GM21528 (cell line): ENCODE results near the gene EVC2.

ENCODE experiments used
- ATAC-seq: cut with Tn5 transposase; IDR thresholded peaks from one replicate; pipeline ENCODE4 v1.9.1; 2021; ENCODE audit warnings: mild to moderate bottlenecking, moderate library complexity; ENCODE audit not compliant: unreplicated experiment, low FRiP score

EVC2 gene

GRCh38 chr4:5571646-5572045, 136.7 kb downstream of the EVC2 start:
- no peak for ATAC-seq

- ATAC-seq = no peak
These were observed 138.9 kb downstream of the EVC2 start for GRCh38 chr4:5569451-5569850.

- no peak for ATAC-seq
These were observed 139.4 kb downstream of the EVC2 start for GRCh38 chr4:5568931-5569330.

GRCh38 chr4:5568336-5568735, 140.0 kb downstream of the EVC2 start:
- no peak for ATAC-seq

GRCh38 chr4:5566991-5567390, 141.4 kb downstream of the EVC2 start:
- ATAC-seq = no peak

GRCh38 chr4:5566526-5566925, 141.8 kb downstream of the EVC2 start:
- ATAC-seq = no peak

- no peak for ATAC-seq
These were observed 144.5 kb downstream of the EVC2 start for GRCh38 chr4:5563856-5564255.

- no peak for ATAC-seq
These were observed 145.9 kb downstream of the EVC2 start for GRCh38 chr4:5562476-5562875.

- no peak for ATAC-seq
These were observed 147.1 kb downstream of the EVC2 start for GRCh38 chr4:5561286-5561685.

- no peak for ATAC-seq
These were observed 149.9 kb downstream of the EVC2 start for GRCh38 chr4:5558502-5558901.

GRCh38 chr4:5554376-5554775, 154.0 kb downstream of the EVC2 start:
- no peak for ATAC-seq

- ATAC-seq = no peak
These were observed 154.6 kb downstream of the EVC2 start for GRCh38 chr4:5553801-5554200.

GRCh38 chr4:5552451-5552850, 155.9 kb downstream of the EVC2 start:
- ATAC-seq = no peak

- ATAC-seq = no peak
These were observed 160.6 kb downstream of the EVC2 start for GRCh38 chr4:5547651-5548249.

- no peak for ATAC-seq
These were observed 163.1 kb downstream of the EVC2 start for GRCh38 chr4:5545271-5545670.

GRCh38 chr4:5544762-5545161, 163.6 kb downstream of the EVC2 start:
- ATAC-seq = no peak

- ATAC-seq = no peak
These were observed 164.7 kb downstream of the EVC2 start for GRCh38 chr4:5543681-5544080.

GRCh38 chr4:5541169-5541568, 167.2 kb downstream of the EVC2 start:
- ATAC-seq = no peak

- no peak for ATAC-seq
These were observed 168.8 kb downstream of the EVC2 start for GRCh38 chr4:5539584-5539983.

- no peak for ATAC-seq
These were observed 176.3 kb downstream of the EVC2 start for GRCh38 chr4:5532100-5532499.

- ATAC-seq = no peak
These were observed 180.3 kb downstream of the EVC2 start for GRCh38 chr4:5528031-5528436.

GRCh38 chr4:5527211-5527610, 181.1 kb downstream of the EVC2 start:
- no peak for ATAC-seq
